ENCODE measurements around the gene FBXL5.

The FBXL5 gene

GRCh38 chr4:15694431-15694830, 39.3 kb upstream of the FBXL5 start:
- DNase-seq (ENCODE audit: low spot score) = no peak

GRCh38 chr4:15692602-15693001, 37.4 kb upstream of the FBXL5 start:
- no peak for DNase-seq (ENCODE audit: low spot score)
- TF ChIP-seq CTCF (IDR thresholded peaks at IDR 0.05; ENCODE audit: extremely low read depth, missing control alignments) = no peak

More at GRCh38 chr4:15694431-15694830, 39.3 kb upstream of the FBXL5 start:
- TF ChIP-seq CTCF (IDR thresholded peaks at IDR 0.05; ENCODE audit: extremely low read depth, missing control alignments) = no peak

- TF ChIP-seq CTCF (IDR thresholded peaks at IDR 0.05; ENCODE audit: extremely low read depth, missing control alignments) = no peak
- DNase-seq (ENCODE audit: low spot score) = no peak
Observed at GRCh38 chr4:15691346-15692135, 36.4 kb upstream of the FBXL5 start.

GRCh38 chr4:15690020-15690809, 35.1 kb upstream of the FBXL5 start:
- TF ChIP-seq CTCF (IDR thresholded peaks at IDR 0.05; ENCODE audit: extremely low read depth, missing control alignments) = no peak
- no peak for DNase-seq (ENCODE audit: low spot score)

- no peak for TF ChIP-seq CTCF (IDR thresholded peaks at IDR 0.05; ENCODE audit: extremely low read depth, missing control alignments)
- no peak for DNase-seq (ENCODE audit: low spot score)
Observed at GRCh38 chr4:15689540-15689939, 34.4 kb upstream of the FBXL5 start.

GRCh38 chr4:15688051-15688450, 32.9 kb upstream of the FBXL5 start:
- no peak for TF ChIP-seq CTCF (IDR thresholded peaks at IDR 0.05; ENCODE audit: extremely low read depth, missing control alignments)
- DNase-seq (ENCODE audit: low spot score) = no peak

- DNase-seq (ENCODE audit: low spot score) = no peak
- no peak for TF ChIP-seq CTCF (IDR thresholded peaks at IDR 0.05; ENCODE audit: extremely low read depth, missing control alignments)
Observed at GRCh38 chr4:15684498-15684897, 29.3 kb upstream of the FBXL5 start.

Measured in GM20000 (cell line).